Loucy (cell line): ENCODE data around the gene RNF224.
"Not testable (repeated sequence)": the region's sequence is repeated elsewhere in the genome, so short reads cannot be mapped to it uniquely, and the experiment has no call there.

Experiments
- H2AFZ ChIP-seq: fragments of 200-600 bp; sonication (generic); 2 replicates; pipeline ENCODE4 v1.6.0; 2016; ENCODE audit warnings: antibody characterized with exemption, mild to moderate bottlenecking, low read length, moderate library complexity
- H3F3A ChIP-seq: fragments of 200-600 bp; 2 replicates; pipeline ENCODE4 v1.6.0; 2016; ENCODE audit warnings: antibody characterized with exemption, low read depth, mild to moderate bottlenecking
- H3K27me3 ChIP-seq: fragments of 200-600 bp; sonication (generic); 2 replicates; pipeline ENCODE4 v1.6.1; 2014; ENCODE audit warnings: low read length, mild to moderate bottlenecking; ENCODE audit not compliant: insufficient read depth, poor library complexity, severe bottlenecking
- H3K36me3 ChIP-seq: fragments of 200-600 bp; sonication (generic); 2 replicates; pipeline ENCODE4 v1.6.1; 2016; ENCODE audit warnings: low read length; ENCODE audit not compliant: insufficient read depth
- H3K4me1 ChIP-seq: fragments of 200-600 bp; sonication (generic); 2 replicates; pipeline ENCODE4 v1.5.1; 2014; ENCODE audit warnings: low read length, mild to moderate bottlenecking; ENCODE audit not compliant: insufficient read depth, poor library complexity, severe bottlenecking
- H3K4me2 ChIP-seq: fragments of 200-600 bp; sonication (generic); 2 replicates; pipeline ENCODE4 v1.6.0; 2014; ENCODE audit warnings: antibody characterized with exemption, low read length, low read depth, mild to moderate bottlenecking; ENCODE audit not compliant: poor library complexity, severe bottlenecking
- H3K4me3 ChIP-seq: fragments of 200-600 bp; sonication (generic); 2 replicates; pipeline ENCODE4 v1.5.1; 2014; ENCODE audit warnings: low read length, mild to moderate bottlenecking, mixed read lengths; ENCODE audit not compliant: poor library complexity, severe bottlenecking
- H3K79me2 ChIP-seq: fragments of 200-600 bp; sonication (generic); 2 replicates; pipeline ENCODE4 v1.6.1; 2014; ENCODE audit warnings: low read length; ENCODE audit not compliant: insufficient read depth
- H3K9ac ChIP-seq: fragments of 200-600 bp; sonication (generic); 2 replicates; pipeline ENCODE4 v1.6.0; 2014; ENCODE audit warnings: mild to moderate bottlenecking, low read depth, low read length, moderate library complexity; ENCODE audit not compliant: poor library complexity, severe bottlenecking
- H3K9me2 ChIP-seq: fragments of 200-600 bp; sonication (generic); replicated peaks from 2 replicates; pipeline ENCODE4 v1.6.1; 2016; ENCODE audit warnings: low read depth, low read length, mixed read lengths
- H3K9me3 ChIP-seq: fragments of 200-600 bp; sonication (generic); 2 replicates; pipeline ENCODE4 v1.6.1; 2014; ENCODE audit warnings: mild to moderate bottlenecking, antibody characterized with exemption, low read length, low read depth; ENCODE audit not compliant: insufficient read depth
- H4K20me1 ChIP-seq: fragments of 200-600 bp; sonication (generic); 2 replicates; pipeline ENCODE4 v1.6.0; 2014; ENCODE audit warnings: antibody characterized with exemption, low read length, mild to moderate bottlenecking; ENCODE audit not compliant: insufficient read depth, poor library complexity, severe bottlenecking
- EZH2phosphoT487 ChIP-seq: fragments of 200-600 bp; IDR thresholded peaks from 2 replicates; pipeline ENCODE4 v1.6.1; 2018; ENCODE audit warnings: antibody characterized with exemption, mild to moderate bottlenecking, moderate library complexity, borderline replicate concordance
- TF ChIP-seq, protein P1 (sequence below): fragments of 200-600 bp; sonication (generic); conservative IDR thresholded peaks from 2 replicates; pipeline ENCODE4 v1.5.1; 2014; ENCODE audit warnings: mild to moderate bottlenecking, antibody characterized with exemption, low read length

Gene RNF224

DNA sequence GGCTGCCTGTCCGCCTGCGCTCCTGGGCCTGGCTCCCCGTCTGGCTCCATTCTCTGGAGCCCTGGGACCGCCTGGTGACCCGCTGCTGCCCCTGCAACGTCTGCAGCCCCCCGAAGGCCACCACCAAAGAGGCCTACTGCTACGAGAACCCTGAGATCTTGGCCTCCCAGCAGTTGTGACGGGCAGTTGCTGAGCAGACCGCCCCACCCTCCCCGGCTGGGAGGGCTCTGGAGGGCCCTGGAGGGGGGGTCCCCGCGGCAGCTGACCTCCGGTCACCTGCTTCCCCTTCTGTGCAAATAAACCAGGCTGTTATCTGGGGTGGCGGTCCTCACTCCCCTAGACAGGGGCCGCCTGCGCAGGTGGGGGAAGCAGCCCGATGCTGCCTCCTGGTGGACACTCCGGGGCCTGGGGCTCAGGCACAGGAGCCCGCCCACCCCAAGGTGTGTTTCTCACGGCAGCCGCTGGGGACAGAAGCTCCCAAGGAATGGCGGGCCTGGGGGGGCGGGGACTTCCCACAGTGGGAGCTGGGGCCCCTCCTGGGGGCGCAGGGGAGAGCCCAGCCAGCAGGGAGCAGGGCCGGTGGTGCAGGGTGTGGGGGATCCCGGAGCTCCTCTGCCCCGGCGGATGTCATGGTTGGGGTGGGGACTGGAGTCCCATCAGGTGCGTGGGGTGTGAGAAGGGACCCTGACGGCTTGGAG, 9.1 kb downstream of the RNF224 start:
- H3F3A ChIP-seq, result 0 out of 2 replicates have a peak, but pooled peaks cover 6% of the 10 kb centered on the region
- TF ChIP-seq, protein P1, sequence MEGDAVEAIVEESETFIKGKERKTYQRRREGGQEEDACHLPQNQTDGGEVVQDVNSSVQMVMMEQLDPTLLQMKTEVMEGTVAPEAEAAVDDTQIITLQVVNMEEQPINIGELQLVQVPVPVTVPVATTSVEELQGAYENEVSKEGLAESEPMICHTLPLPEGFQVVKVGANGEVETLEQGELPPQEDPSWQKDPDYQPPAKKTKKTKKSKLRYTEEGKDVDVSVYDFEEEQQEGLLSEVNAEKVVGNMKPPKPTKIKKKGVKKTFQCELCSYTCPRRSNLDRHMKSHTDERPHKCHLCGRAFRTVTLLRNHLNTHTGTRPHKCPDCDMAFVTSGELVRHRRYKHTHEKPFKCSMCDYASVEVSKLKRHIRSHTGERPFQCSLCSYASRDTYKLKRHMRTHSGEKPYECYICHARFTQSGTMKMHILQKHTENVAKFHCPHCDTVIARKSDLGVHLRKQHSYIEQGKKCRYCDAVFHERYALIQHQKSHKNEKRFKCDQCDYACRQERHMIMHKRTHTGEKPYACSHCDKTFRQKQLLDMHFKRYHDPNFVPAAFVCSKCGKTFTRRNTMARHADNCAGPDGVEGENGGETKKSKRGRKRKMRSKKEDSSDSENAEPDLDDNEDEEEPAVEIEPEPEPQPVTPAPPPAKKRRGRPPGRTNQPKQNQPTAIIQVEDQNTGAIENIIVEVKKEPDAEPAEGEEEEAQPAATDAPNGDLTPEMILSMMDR, result peak; percentile 96
- TF ChIP-seq EZH2phosphoT487, result no peak
- H3K79me2 ChIP-seq, result peaks cover 25% of the 10 kb centered on the region; the same call in 1 of the 2 replicates
- peaks cover 25% of the 10 kb centered on the region for H3K4me1 ChIP-seq
- H3K36me3 ChIP-seq, result no peaks in the 10 kb centered on the region
- H3K4me3 ChIP-seq, result peak overlapping the region; percentile 57
- H2AFZ ChIP-seq, result no peak overlapping the region
- H3K27me3 ChIP-seq, result no peaks in the 10 kb centered on the region
- H3K4me2 ChIP-seq, result peak overlapping the region; percentile 75
- no peaks in the 10 kb centered on the region for H3K9me3 ChIP-seq
- H3K9me2 ChIP-seq, result no peaks in the 10 kb centered on the region
- no peaks in the 10 kb centered on the region for H4K20me1 ChIP-seq
- H3K9ac ChIP-seq, result peak overlapping the region; percentile 55

DNA sequence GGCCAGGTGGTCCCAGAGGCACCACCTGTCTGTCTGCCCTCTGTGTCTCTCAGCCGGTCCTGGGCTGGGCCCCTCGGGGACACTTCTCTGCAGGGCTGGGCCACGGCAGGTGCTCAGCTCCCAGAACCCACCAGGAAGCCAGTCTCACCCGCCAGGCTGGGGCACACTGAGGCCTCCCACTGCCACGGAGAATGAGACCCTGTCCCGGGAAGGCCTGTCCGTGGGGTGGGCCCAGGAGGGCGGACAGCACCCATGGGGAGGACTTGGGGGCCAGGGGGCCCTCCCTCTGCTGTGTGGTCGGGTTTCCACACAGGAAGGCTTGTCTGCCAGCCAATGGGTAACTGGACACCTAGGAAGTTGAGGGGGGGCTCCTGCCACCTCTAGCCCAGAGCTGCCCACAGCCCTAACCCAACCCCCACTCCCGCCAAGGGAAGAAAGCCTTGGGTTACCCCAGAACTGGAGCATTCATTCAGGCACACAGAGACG, 9.7 kb downstream of the RNF224 start:
- peak overlapping the region; percentile 55 for H3K9ac ChIP-seq
- peaks cover 2% of the 10 kb centered on the region; the same call in 1 of the 2 replicates for H3K36me3 ChIP-seq
- no peak for TF ChIP-seq EZH2phosphoT487
- TF ChIP-seq, protein P1, result no peak
- H2AFZ ChIP-seq, result no peak overlapping the region
- no peaks in the 10 kb centered on the region for H3K27me3 ChIP-seq
- H3F3A ChIP-seq, result 0 out of 2 replicates have a peak, but pooled peaks cover 6% of the 10 kb centered on the region
- H3K4me1 ChIP-seq, result peaks cover 25% of the 10 kb centered on the region
- peaks cover 30% of the 10 kb centered on the region for H3K79me2 ChIP-seq
- H3K4me3 ChIP-seq, result peak overlapping the region; percentile 57
- peak overlapping the region; percentile 75 for H3K4me2 ChIP-seq
- no peaks in the 10 kb centered on the region for H3K9me2 ChIP-seq
- H3K9me3 ChIP-seq, result no peaks in the 10 kb centered on the region
- H4K20me1 ChIP-seq, result peaks cover 4% of the 10 kb centered on the region

DNA sequence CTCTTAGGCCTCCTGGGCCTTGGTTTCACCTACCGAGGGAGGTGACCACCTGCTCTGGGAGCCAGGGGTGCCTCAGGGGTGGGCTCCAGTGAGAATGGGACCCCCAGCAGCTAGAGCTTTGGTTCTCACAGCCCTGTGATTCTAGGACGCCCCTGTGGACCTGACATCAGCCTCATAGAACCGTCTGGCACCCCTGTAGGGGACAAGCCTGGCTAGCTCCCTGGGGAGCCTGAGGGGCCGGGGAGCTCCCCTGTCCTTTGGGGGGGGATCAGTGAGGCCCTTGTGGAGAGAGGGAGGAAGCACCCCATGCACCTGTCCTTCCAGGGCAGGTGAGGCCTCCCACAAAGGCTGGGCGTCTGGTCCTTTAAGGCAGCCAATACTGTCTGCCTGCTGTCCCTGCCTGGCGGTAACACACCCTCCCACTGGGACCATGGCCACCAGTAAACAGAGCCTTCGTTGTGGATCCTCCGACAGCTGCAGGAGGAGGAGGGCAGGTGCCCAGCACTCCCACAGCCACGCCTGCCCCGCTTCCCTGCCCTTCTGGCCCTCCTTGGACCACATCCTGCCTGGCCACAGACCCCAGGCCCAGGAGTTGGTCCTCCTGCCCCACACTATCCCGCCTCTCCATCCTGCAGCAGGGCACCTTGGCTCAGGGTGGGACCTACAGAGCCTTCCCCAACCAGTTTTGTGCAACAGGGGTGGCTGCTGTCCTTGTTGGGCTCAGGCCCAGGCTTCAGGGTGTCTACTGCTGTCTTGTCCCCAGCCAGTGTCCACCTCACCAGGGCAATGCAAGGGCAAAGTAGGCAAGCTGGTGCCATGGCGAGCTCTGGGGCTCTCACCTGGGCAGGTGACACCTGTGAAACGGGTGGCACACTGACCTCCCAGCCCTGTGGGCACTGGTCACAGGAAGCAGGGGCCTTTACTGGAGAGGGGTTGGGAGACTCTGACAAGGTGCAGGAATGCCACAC, 10.7 kb downstream of the RNF224 start:
- Histone ChIP-seq H4K20me1 (peaks cover 15% of the 10 kb centered on the region), H3K9ac (peak overlapping the region; percentile 55), H2AFZ (no peak overlapping the region), H3K4me1 (peaks cover 32% of the 10 kb centered on the region), H3K9me2 (no peaks in the 10 kb centered on the region), H3F3A (0 out of 2 replicates have a peak, but pooled peaks cover 6% of the 10 kb centered on the region), H3K4me2 (peak overlapping the region; percentile 75), H3K27me3 (no peaks in the 10 kb centered on the region), H3K79me2 (peaks cover 41% of the 10 kb centered on the region), H3K9me3 (no peaks in the 10 kb centered on the region), H3K4me3 (no peak overlapping the region), H3K36me3 (peaks cover 13% of the 10 kb centered on the region; the same call in 1 of the 2 replicates)
- no peak for TF ChIP-seq EZH2phosphoT487
- TF ChIP-seq, protein P1, result no peak

DNA sequence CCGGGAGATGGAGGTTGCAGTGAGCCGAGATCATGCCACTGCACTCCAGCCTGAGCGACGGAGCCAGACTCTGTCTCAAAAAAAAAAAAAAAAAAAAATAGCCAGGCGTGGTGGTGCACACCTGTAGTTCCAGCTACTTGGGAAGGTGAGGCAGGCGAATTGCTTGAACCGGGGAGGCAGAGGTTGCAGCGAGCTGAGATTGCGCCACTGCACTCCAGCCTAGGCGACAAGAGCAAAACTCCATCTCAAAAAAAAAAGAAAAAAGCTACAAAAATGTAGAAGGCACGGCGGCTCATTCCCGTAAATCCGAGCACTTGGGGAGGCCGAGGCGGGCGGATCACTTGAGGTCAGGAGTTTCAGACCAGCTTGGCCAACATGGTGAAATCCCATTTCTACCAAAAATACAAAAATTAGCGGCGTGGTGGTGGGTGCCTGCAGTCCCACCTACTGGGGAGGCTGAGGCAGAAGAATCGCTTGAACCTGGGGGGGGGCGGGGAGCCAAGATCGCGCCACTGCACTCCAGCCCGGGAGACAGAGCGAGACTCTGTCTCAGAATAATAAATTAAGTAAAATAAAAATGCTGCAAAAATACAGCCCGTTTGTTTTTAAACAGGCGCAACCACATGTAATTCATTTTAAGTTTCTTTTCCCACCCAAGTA, 12.4 kb downstream of the RNF224 start:
- H3K4me3 ChIP-seq, result peak overlapping the region; percentile 79
- H2AFZ ChIP-seq, result peak overlapping the region; percentile 90
- H3K4me2 ChIP-seq, result peak overlapping the region; percentile 75
- not testable (repeated sequence) for H3K9me2 ChIP-seq, H3K27me3 ChIP-seq, H3F3A ChIP-seq, H3K9me3 ChIP-seq
- H4K20me1 ChIP-seq, result peaks cover 24% of the 10 kb centered on the region
- peaks cover 21% of the 10 kb centered on the region; the same call in 1 of the 2 replicates for H3K36me3 ChIP-seq
- peaks cover 51% of the 10 kb centered on the region for H3K79me2 ChIP-seq
- H3K9ac ChIP-seq, result peak overlapping the region; percentile 87
- peaks cover 40% of the 10 kb centered on the region for H3K4me1 ChIP-seq
